Medulla oblongata (tissue), 1 donor: Measurements from ENCODE around the gene PROB1.
"Not testable (repeated sequence)": the region's sequence is repeated elsewhere in the genome, so short reads cannot be mapped to it uniquely, and the experiment has no call there.

Experiments
- DNase-seq: peaks from one replicate; pipeline ENCODE4 v3.0.0-alpha.2; 2015; ENCODE audit errors: extremely low spot score

The PROB1 gene

DNA sequence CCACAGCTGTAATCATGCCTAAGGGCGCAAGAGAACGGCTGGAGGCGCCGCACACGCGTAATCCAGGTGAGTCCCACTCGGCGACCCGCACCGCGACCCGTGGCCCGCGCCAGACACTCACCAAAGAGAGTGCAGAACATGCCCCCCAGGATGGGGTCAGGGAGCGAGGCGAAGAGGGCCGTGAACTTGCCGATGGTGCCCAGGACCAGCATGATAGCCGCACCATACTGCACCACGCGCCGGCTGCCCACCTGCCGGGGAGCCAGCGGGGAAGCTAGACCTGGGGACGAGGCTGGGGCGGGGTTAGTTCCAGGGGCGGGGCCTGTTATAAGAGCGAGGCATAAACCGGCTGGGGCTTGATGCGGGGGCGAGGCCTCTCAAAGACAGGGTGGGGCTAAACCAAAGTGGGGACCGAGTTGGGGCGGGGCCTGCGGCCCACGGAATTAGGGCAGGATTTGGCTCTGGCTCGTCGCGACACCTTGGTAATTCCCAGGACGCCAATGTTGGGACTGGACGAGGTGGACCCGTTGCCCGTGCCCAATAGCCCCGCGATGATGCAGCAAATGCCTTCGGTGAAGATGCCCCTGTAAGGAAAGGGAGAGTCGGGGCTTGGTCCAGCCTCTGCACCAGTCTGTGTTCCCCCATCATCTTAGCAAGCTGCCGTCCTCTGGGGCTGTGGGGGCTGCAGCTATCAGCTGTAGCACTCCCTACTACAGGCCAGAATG, 16.6 kb downstream of the PROB1 start:
- no peak for DNase-seq

- DNase-seq, result no peak
These were observed 17.7 kb downstream of the PROB1 start for GRCh38 chr5:139377226-139377625.

- DNase-seq, result no peak
These were observed 18.5 kb downstream of the PROB1 start for GRCh38 chr5:139376364-139376763.

DNA sequence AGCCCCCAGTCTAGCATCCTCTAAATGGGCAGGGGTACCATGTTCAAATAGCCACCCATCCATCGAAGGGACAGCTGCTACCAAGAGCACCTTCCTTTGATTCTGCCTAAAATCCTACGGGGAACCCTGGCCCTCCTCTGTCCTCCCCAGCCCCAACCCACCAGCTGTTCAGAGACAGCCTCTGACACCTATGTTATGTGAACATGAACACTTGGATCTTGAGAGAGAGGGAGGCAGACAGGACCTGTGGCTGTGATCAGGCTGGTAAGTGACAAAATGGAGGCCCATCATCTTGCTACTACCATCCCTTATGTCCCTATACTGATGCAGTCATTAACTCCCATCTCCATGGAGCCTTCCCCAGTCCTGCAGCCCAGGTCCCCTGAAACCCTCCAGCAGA, 20.0 kb downstream of the PROB1 start:
- no peak for DNase-seq

DNA sequence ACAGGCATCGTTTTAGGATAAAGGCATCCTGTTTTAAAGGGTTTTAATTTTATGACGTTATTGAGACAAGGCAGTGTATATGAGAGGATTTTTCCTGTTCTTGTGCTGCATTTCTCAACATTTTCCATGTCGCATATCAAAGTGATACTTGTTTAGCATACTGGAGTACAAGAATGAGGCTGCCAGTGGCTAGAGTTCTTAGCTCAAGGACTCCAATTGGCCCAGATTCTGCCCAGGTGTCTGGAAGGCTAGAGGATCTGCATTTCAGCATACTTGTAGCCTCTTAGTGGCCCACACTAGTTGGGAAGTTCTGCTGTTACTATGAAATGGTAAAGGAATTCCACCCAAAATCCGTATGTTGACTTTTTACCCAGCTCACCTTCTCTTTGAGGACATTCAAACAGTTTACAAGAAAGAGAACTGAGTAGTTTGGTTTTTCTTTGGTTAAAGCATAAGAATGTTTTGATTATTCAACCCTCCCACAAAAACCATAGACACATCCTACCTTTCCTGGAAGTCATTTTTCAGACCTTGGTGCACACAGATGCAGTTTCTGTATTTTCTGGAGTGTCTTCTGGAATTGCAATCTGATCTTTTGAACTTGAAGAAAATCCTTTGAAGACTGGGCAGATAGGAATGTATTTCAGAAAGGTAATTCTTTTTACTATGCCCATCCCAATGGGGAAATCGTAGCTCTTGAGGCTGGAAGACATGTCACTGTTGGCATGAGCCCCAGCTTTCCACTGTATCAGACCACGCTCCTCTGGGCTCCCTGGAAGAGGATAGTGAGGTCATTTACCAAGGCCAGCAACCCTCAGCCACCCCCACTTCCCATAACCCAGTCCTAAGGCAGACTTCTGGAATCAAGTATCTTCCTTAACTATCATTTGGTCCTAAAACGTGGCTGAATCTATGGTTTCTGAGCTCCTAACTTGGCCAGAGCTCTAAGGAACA, 23.1 kb downstream of the PROB1 start:
- DNase-seq, result no peak

DNA sequence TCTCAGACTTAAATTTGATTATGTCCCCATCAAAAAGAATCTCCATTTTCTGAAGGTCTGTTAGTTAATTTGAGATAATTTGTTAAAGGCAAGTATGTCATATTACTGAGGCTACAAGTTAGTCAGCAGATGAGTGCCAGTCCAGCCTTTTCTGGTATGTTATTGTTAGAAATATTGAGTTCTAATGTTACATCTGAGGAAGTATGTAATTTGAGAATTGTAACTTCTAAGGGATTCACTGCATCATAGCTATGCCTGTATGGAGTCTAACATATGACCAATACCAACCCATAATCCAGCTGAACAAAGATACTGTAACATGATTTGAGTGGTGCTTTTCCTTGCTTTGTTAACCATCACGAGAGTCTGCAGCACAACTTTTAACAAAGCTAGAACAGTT, 25.7 kb downstream of the PROB1 start:
- DNase-seq, result no peak

DNA sequence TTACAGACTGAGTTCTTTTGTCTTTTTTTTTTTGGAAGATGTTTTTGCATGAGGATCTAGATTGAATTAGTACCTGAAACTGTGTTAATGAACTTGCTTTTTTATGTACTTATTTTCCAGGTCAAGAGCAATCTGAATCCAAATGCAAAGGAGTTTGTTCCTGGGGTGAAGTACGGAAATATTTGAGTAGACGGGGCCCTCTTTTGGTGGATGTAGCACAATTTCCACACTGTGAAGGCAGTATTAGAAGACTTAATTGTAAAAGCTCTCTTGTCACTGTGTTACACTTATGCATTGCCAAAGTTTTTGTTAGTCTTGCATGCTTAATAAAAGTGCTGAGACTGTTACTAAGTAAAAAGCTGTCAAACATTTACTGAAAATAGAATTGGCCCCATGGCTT, 26.3 kb downstream of the PROB1 start:
- peak; percentile 26 for DNase-seq

DNA sequence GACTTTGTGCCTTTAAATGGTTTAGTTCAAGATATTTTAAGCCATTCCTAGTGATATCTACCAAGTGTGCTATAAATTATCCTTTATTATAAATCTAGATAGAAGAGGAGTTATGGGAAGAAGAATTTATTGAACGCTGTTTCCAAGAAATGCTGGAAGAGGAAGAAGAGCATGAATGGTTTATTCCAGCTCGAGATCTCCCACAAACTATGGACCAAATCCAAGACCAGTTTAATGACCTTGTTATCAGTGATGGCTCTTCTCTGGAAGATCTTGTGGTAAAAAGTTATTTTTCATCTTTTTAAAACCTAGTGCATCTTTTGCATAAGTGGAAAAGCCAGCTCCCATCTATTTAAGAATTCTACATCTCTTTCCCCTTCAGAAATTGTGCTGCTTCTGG, 30.4 kb downstream of the PROB1 start:
- DNase-seq, result no peak

GRCh38 chr5:139363937-139364336, 31.0 kb downstream of the PROB1 start:
- DNase-seq, result no peak

DNA sequence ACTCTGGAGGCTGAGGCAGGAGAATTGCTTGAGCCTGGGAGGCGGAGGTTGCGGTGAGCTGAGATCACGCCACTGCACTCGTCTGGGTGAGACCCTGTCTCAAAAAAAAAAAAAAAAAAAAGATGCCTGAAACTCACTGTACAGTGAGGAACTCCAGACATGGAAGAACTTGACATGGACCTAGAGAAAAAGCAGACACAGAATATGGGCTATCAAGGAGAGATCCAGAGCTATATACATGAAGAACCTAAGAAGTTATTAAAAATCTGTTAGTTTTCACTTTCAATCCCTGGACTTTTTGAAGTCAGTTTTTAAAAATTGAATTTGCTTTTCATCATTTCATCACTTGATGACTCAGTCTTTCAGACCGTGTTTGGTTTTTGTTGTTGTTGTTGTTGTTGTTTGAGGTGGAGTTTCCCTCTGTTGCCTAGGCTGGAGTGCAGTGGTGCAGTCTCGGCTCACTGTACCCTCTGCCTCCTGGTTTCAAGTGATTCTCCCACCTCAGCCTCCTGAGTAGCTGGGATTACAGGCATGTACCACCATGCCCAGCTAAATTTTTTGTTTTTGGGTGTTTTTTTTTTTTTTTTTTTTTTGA, 33.0 kb downstream of the PROB1 start:
- no peak for DNase-seq

GRCh38 chr5:139360384-139360783, 34.5 kb downstream of the PROB1 start:
- DNase-seq, result no peak

GRCh38 chr5:139358064-139358463, 36.8 kb downstream of the PROB1 start:
- DNase-seq, result no peak

DNA sequence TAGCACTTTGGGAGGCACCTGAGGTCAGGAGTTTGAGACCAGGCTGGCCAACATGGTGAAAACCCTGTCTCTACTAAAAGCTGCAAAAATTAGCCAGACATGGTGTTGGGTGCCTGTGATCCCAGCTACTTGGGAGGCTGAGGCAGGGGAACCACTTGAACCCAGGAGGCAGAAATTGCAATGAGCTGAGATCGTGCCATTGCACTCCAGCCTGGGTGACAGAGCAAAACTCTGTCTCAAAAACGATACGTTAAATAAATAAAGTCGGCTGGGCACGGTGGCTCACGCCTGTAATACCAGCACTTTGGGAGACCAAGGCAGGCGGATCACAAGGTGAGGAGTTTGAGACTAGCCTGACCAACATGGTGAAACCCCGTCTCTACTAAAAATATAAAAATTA, 39.0 kb downstream of the PROB1 start:
- DNase-seq, result not testable (repeated sequence)

DNA sequence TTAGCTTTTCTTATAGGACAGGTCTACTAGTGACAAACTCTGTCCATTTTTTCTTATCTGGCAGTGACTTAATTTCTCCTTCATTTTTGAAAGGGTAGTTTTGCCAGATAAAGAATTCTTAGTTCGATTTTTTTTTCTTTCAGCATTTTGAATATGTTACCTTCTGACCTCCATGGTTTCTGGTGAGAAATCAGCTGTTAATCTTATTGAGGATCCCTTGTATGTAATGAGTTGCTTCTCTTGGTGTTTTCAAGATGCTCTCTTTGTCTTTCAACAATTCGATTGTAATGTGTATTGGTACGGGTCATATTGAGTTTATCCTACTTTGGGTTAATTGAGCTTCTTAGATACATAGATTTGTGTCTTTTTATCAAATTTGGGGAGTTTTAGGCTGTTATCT, 40.7 kb downstream of the PROB1 start:
- DNase-seq, result no peak

- not testable (repeated sequence) for DNase-seq
These were observed 47.0 kb downstream of the PROB1 start for GRCh38 chr5:139347863-139348262.

- not testable (repeated sequence) for DNase-seq
These were observed 49.5 kb downstream of the PROB1 start for GRCh38 chr5:139345442-139345841.

GRCh38 chr5:139344177-139344576, 50.7 kb downstream of the PROB1 start:
- no peak for DNase-seq

DNA sequence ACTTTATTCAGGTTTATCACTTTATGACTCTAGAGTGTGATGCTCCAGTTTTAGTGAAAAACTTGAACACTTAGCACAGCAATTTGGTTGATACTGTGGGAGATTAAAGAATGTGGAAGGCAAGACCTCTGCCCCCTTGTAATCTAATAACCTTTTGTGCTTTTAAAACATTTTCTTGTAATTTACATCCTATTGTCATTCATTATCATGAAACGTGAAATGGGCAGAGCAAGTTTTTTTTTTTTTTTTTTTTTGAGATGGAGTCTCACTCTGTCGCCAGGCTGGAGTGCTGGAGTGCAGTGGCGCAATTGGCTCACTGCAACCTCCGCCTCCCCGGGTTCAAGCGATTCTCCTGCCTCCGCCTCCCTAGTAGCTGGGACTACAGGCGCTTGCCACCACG, 51.4 kb downstream of the PROB1 start:
- no peak for DNase-seq

DNA sequence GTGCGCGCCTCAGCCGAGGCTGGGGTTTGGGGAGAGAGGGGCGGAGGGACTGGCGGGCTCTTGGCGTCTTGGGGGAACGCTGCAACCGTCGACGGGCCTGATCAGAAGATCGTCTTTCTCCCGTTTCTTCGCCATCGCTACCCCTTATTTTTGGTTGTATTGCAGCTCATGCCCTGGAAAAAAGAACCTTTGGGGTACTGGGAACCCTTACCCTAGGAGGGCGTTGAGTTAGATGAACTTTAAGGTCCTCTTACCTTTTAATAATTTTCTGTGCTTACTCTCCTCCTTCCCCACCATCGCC, 52.5 kb downstream of the PROB1 start:
- DNase-seq, result no peak

GRCh38 chr5:139341689-139342422, 53.0 kb downstream of the PROB1 start, which contains the start of gene PAIP2:
Gene PAIP2, plus strand, starts transcription at chr5:139341854. Its CDS starts 21,931 bp downstream, at chr5:139363785.
- peak; percentile 98 for DNase-seq

DNA sequence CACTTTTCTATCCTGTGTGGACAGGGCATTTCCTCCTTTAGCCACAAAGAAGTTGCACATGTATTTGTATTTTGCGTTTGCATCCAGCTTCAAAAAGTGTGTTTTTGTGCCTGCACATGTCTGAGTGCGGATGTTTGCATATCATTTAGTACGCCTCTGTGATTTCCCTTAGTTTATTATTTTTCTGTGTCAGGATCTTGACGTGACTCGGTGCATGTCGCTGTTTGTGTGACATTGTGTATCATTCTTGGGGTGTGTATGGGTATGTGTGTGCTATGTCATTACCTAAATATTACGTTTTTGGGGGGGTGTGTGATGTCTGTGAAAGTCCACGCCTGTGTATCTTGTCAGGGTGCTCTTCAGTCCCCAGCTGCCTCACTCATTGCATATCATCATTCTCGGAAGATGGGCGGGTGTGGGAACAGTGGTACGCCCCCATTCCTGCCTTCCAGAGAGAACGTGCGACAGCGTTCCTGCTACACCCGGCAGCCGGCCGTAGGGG, 53.7 kb downstream of the PROB1 start:
- DNase-seq, result no peak
